Measurements from ENCODE around the gene POLR3B. TPM values are rescaled to one million over a fixed set of nuclear protein-coding genes. Genes with fewer than 3 reads are reported as not detected.

The POLR3B gene
- total and polyA plus RNA-seq, 5 experiments from 2014 or later, result 3.1 to 9.1 (median 6.2) TPM

DNA sequence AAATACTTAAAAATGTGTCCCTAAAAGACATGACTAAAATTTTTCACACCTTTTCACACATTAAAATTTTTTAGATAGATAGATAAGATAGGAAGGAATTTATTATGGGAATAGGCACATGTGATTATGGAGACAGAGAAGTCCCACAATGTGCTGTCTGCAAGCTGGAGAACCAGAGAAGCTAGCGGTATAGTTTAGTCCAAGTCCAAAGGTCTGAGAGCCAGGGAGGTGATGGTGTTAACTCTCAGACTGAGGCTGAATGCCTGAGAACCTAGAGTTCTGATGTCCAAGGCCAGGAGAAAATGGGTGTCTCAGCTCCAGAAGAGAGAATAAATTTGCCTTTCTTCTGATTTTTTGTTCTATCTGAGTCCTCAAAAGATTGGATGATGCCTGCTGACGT is 65.7 kb downstream of the POLR3B start:
- no peak overlapping the region for H3K27ac Mint-ChIP-seq
- H3K36me3 Mint-ChIP-seq, result peaks cover 0 to 53% (median 25%) of the 10 kb centered on the region in 3 donors
- H3K4me3 Mint-ChIP-seq, result no peak overlapping the region
- ATAC-seq (no peak), DNase-seq (no peak)
- no peaks in the 10 kb centered on the region for H3K9me3 Mint-ChIP-seq
- H3K27me3 Mint-ChIP-seq, result no peaks in the 10 kb centered on the region
- peaks cover 0 to 3% (median 0%) of the 10 kb centered on the region in 4 donors for H3K4me1 Mint-ChIP-seq
- POLR2A ChIA-PET, result no interaction called here

DNA sequence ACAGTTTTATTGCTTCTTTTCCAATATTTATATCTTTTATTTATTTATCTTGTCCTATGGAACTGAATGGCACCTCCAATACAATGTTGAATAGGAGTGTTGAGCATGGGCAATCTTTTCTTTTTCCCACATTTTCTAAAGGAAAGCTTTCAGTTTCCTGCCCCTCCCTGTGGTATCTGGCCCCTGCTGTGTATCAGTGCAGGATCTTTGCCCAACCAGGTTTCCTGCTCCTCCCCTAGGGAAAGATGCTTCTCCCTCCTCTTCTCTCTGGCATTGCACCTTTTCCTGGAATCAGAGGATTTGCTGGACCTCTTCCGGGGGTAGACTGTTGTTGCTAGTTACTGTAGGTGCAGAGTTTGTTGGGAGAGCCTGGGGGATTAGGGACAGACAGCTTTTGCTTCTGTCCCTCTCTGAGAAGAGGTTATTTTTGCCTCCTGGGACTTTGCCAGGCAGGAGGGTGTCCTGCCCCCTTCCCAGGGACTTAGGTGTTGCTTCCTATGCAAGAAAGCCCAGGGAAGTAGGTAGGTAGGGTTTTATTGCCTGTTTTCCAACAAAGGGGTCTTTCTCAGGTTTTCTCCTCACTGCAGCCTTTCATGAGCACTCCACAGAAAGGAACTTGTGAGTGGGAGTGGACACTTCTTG is 67.6 kb downstream of the POLR3B start:
- DNase-seq (no peak), ATAC-seq (no peak)
- Mint-ChIP-seq H3K36me3 (peaks cover 0 to 58% (median 32%) of the 10 kb centered on the region in 3 donors), H3K27me3 (no peaks in the 10 kb centered on the region), H3K4me3 (no peak overlapping the region), H3K4me1 (peaks cover 0 to 3% (median 0%) of the 10 kb centered on the region in 4 donors), H3K9me3 (no peaks in the 10 kb centered on the region), H3K27ac (no peak overlapping the region)
- POLR2A ChIA-PET, result no interaction called here

DNA sequence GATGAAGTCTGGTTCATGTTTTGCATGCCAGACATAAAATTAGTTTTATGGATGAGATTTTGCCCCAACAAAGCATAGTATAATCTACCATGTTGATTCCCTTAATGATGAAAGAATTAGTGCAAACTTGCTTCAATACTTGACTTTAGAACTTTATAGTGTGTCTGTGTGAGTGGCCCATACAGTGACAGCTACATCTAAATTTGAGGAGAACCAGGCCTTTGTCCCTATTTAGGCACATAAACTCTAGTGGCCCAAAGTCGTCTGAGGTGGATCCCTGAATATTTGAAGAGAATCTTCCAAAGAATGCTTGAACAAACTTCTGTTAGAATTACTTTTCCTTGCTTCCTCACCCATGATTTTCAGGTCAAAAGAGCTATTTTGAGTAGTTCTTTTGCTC is 70.4 kb downstream of the POLR3B start:
- no peaks in the 10 kb centered on the region for H3K27me3 Mint-ChIP-seq
- no peak overlapping the region for H3K4me3 Mint-ChIP-seq
- H3K9me3 Mint-ChIP-seq, result no peaks in the 10 kb centered on the region
- ATAC-seq, result no peak
- POLR2A ChIA-PET, result no interaction called here
- H3K36me3 Mint-ChIP-seq, result peaks cover 0 to 62% (median 18%) of the 10 kb centered on the region in 3 donors
- peak overlapping the region in 1 of 10 donors; percentile 30 for H3K27ac Mint-ChIP-seq
- no peak for DNase-seq
- peaks cover 0 to 3% (median 0%) of the 10 kb centered on the region in 4 donors for H3K4me1 Mint-ChIP-seq

DNA sequence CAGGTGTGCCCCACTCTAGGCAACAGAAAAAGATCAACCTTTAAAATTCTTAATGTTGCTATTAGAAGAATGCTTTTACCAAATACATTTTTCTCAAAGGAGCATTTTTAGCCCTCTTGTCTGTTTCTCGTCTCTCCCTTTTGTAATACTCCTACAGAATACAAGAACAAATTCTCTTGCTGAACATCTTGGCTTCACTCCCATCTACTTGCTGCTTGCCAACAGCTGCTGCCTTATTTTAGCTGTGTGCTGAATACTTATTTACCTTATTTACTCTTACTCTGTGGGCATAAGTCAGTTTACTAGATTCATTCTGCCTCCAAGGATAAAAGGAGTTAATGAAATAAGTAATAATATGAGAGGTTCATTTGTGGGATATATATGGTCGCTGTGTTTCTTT is 70.8 kb downstream of the POLR3B start:
- H3K27me3 Mint-ChIP-seq, result no peaks in the 10 kb centered on the region
- no peak overlapping the region for H3K4me3 Mint-ChIP-seq
- POLR2A ChIA-PET, result no interaction called here
- H3K36me3 Mint-ChIP-seq, result peaks cover 0 to 63% (median 17%) of the 10 kb centered on the region in 3 donors
- H3K4me1 Mint-ChIP-seq, result peaks cover 0 to 3% (median 0%) of the 10 kb centered on the region in 4 donors
- H3K27ac Mint-ChIP-seq, result no peak overlapping the region
- no peaks in the 10 kb centered on the region for H3K9me3 Mint-ChIP-seq
- no peak for ATAC-seq
- DNase-seq, result no peak

DNA sequence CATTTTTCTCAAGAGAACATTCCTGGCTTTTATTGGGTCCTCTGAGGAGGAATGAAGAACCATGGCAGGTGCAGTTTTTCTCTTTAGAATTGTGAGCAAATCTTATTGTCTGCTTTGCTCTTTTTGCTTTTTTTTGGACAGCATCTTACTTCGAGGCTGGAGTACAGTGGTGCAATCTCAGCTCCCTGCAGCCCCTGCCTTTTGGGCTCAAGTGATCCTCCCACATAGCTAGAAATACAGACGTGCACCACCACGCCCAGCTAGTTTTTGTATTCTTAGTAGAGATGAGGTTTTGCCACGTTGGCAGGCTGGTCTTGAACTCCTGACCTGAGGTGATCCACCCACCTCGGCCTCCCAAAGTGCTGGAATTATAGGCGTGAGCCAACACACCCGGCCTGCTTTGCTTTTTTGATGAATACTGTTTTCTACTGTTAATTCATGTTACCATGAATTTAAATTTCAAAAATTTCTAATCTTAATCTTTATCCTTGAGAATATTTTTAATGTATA is 71.5 kb downstream of the POLR3B start:
- DNase-seq (no peak), ATAC-seq (no peak)
- H3K9me3 Mint-ChIP-seq, result no peaks in the 10 kb centered on the region
- H3K4me3 Mint-ChIP-seq, result no peak overlapping the region
- peaks cover 0 to 3% (median 0%) of the 10 kb centered on the region in 4 donors for H3K4me1 Mint-ChIP-seq
- POLR2A ChIA-PET, result no interaction called here
- H3K27me3 Mint-ChIP-seq, result no peaks in the 10 kb centered on the region
- H3K27ac Mint-ChIP-seq, result no peak overlapping the region
- H3K36me3 Mint-ChIP-seq, result peaks cover 0 to 66% (median 20%) of the 10 kb centered on the region in 3 donors

DNA sequence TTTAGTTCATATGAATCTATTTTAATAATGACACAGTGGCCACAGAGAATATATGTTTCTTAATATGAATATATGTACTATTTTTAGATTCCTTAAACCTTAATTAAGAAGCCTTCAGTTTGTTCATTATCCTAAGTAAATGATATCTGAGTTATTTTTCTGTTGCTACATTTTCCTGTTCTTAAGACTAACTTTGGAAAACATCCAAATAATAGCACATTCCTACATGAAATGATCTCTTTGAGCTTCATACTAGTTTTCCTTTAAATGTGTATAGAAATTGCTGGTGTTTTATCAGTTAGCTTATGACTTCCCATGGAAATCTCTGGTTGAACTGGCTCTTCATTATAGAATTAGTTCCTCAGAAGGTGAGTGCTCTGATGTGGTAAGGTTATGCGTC is 72.1 kb downstream of the POLR3B start:
- POLR2A ChIA-PET, result no interaction called here
- DNase-seq (no peak), ATAC-seq (no peak)
- H3K4me1 Mint-ChIP-seq, result peaks cover 0 to 3% (median 0%) of the 10 kb centered on the region in 4 donors
- no peaks in the 10 kb centered on the region for H3K9me3 Mint-ChIP-seq
- H3K4me3 Mint-ChIP-seq, result no peak overlapping the region
- H3K36me3 Mint-ChIP-seq, result peaks cover 0 to 67% (median 22%) of the 10 kb centered on the region in 3 donors
- no peaks in the 10 kb centered on the region for H3K27me3 Mint-ChIP-seq
- no peak overlapping the region for H3K27ac Mint-ChIP-seq

DNA sequence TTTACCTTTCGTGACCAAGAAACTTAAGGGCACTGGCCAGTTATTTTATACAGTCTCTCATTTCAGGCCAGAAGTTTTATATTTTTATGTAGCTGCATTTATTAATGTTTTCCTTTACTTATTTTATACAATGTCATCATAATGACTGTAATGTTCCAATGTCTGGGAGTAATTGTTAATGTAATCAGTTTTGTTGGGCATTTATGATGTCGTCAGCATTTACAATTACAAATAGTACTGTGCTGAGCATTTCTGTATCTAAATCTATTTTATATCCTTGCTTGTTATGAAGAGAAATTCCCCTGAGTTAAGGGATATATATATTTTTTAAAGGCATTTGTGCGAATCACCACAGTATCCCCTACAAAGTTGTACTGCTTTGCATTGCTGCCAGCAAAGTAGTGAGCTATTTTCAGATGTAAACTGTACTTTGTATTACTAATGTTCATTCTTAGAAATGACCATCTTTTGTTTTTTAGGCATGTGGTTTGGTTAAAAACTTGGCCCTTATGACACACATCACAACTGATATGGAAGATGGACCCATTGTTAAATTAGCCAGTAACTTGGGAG is 74.4 kb downstream of the POLR3B start:
- H3K27ac Mint-ChIP-seq, result no peak overlapping the region
- H3K36me3 Mint-ChIP-seq, result peaks cover 0 to 86% (median 32%) of the 10 kb centered on the region in 3 donors
- ATAC-seq (no peak), DNase-seq (no peak)
- POLR2A ChIA-PET, result no interaction called here
- H3K4me3 Mint-ChIP-seq, result no peak overlapping the region
- no peaks in the 10 kb centered on the region for H3K27me3 Mint-ChIP-seq
- H3K9me3 Mint-ChIP-seq, result no peaks in the 10 kb centered on the region
- H3K4me1 Mint-ChIP-seq, result no peaks in the 10 kb centered on the region

DNA sequence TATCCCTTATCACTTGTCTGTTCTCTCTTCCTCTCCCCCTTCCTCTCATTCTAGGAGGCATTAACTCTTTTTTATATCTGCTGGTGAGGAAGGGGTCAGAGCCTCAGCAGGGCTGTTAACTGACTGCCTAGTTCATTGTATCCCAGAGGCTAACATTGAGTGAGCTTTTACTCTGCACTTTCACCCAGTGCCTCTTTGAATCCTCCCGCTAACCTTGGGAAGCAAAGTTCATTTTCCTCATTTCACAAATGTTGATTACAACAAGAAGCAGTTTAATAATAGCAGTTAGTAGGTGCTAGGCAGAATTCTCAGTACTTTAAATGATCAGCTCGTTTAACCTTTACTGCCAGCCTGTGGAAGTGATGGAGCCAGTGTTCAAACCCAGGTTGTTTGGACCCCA is 75.5 kb downstream of the POLR3B start:
- Mint-ChIP-seq H3K36me3 (peaks cover 0 to 86% (median 43%) of the 10 kb centered on the region in 3 donors), H3K4me3 (no peak overlapping the region), H3K27ac (peak overlapping the region in 1 of 10 donors; percentile 10), H3K27me3 (no peaks in the 10 kb centered on the region), H3K9me3 (no peaks in the 10 kb centered on the region), H3K4me1 (no peaks in the 10 kb centered on the region)
- ATAC-seq (no peak), DNase-seq (no peak)
- POLR2A ChIA-PET, result no interaction called here

DNA sequence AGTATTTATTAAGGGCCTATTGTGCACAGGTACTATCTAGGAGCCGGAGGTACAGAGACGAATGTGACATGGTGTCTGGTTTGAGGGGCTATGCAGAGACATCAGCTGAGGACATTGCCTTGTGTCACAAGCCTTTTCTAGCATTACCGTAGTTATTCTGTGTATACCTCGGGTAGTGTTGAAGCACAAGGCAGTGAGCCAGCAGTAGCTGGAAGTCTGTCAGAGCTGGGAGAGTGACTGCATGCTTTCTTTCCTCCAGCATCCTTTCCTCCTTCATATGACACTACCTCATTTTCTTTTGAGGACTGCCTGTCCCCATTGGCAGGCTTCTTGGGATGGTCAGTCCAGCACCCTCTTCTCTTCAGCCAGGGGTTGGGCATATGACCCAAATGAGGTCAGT is 77.0 kb downstream of the POLR3B start:
- Mint-ChIP-seq H3K27me3 (no peaks in the 10 kb centered on the region), H3K4me1 (no peaks in the 10 kb centered on the region), H3K27ac (no peak overlapping the region), H3K9me3 (no peaks in the 10 kb centered on the region), H3K4me3 (no peak overlapping the region), H3K36me3 (peaks cover 0 to 88% (median 43%) of the 10 kb centered on the region in 3 donors)
- POLR2A ChIA-PET, result no interaction called here
- ATAC-seq (no peak), DNase-seq (no peak)

DNA sequence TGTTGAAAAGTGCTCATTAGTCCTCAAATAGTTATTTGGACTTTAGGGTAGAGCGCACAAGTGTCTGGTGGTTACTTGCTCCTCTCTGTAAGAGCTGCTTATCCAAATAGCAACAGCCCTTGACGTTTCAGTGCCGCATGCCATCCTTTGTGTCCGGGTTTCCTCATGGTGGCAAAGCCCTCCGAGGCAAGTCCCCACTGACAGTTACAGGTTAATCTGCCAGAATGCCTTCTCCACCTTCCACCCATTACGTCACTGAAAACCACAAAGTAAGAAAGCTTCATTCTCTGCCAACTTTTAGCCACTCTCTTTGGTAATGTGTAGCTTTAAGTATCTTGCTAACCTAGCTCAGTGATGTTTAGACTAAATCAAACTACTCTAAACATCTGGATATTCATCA is 78.6 kb downstream of the POLR3B start:
- H3K4me1 Mint-ChIP-seq, result no peaks in the 10 kb centered on the region
- H3K27me3 Mint-ChIP-seq, result no peaks in the 10 kb centered on the region
- no peak for ATAC-seq
- H3K9me3 Mint-ChIP-seq, result no peaks in the 10 kb centered on the region
- H3K36me3 Mint-ChIP-seq, result peaks cover 9 to 84% (median 43%) of the 10 kb centered on the region in 3 donors
- POLR2A ChIA-PET, result no interaction called here
- no peak for DNase-seq
- no peak overlapping the region for H3K4me3 Mint-ChIP-seq
- H3K27ac Mint-ChIP-seq, result no peak overlapping the region

DNA sequence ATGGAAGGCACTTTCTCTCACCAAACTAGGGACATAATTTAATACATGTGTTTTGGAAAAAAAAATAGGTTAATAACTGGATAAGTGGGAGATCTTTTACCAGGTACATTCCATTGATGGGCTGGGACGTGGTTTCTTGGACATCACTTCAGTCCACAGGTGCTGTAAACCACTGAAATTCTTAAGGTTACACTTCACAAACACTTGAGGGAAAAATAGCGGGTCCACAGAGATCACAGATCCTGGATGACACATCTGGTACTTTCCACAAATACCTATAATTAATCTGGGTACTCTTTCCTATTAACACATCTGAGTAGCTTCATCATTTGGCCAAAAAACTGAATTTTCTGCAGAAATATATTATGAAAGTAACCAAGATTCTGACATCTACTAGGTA is 85.0 kb downstream of the POLR3B start:
- no peak overlapping the region for H3K4me3 Mint-ChIP-seq
- no peak for ATAC-seq
- H3K9me3 Mint-ChIP-seq, result no peaks in the 10 kb centered on the region
- peak overlapping the region in 3 of 10 donors; percentile 11 to 34 (median 18) for H3K27ac Mint-ChIP-seq
- peaks cover 10 to 70% (median 26%) of the 10 kb centered on the region in 3 donors for H3K36me3 Mint-ChIP-seq
- POLR2A ChIA-PET, result no interaction called here
- H3K27me3 Mint-ChIP-seq, result no peaks in the 10 kb centered on the region
- DNase-seq, result no peak
- no peaks in the 10 kb centered on the region for H3K4me1 Mint-ChIP-seq

DNA sequence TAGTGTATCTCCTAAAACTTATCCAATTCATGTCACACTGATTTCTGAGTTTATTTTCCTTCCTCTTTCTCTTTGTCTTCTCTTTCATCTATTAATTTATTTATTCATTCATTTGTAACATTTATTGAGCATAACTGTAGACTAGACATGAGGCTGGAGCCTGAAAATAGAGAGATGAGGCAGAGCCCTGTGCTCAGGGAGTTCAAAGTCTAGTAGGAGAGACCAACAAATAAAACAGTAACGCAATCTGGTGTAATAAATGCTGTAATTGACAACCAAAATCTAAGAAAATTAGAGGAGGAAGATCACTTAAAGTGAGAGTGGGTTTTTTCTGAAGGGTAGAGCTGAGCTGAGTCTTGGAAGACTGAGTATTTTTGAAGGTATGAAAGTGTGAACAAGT is 87.5 kb downstream of the POLR3B start:
- H3K4me1 Mint-ChIP-seq, result no peaks in the 10 kb centered on the region
- peak overlapping the region in 1 of 10 donors; percentile 62 for H3K27ac Mint-ChIP-seq
- no peaks in the 10 kb centered on the region for H3K27me3 Mint-ChIP-seq
- H3K4me3 Mint-ChIP-seq, result no peak overlapping the region
- POLR2A ChIA-PET, result no interaction called here
- no peak for ATAC-seq
- H3K9me3 Mint-ChIP-seq, result no peaks in the 10 kb centered on the region
- DNase-seq, result no peak
- peaks cover 13 to 65% (median 19%) of the 10 kb centered on the region in 3 donors for H3K36me3 Mint-ChIP-seq

DNA sequence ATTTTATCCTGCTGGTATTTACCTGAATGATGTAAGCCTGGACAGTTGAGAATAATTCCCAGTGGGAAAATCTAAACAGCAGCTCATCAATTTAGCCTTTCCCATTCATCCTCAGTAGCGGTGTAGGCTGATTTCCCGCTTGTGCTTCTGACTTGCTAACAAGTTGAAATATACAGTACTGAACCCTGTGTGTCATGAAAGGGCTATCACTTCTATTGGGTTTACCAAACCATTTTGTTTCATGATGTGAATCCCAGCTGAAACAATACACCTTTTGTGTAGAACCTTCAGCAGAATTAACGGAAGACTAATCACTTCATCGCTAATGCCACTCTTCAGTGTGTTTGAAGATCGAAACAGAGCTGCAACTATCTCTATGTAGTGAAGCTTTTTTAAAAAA is 88.4 kb downstream of the POLR3B start:
- no peak for DNase-seq

More for the DNA sequence above, 88.4 kb downstream of the POLR3B start:
- H3K36me3 Mint-ChIP-seq, result peaks cover 6 to 60% (median 13%) of the 10 kb centered on the region in 3 donors
- H3K4me1 Mint-ChIP-seq, result no peaks in the 10 kb centered on the region
- no peaks in the 10 kb centered on the region for H3K27me3 Mint-ChIP-seq
- ATAC-seq, result no peak
- POLR2A ChIA-PET, result no interaction called here
- no peak overlapping the region for H3K4me3 Mint-ChIP-seq
- no peak overlapping the region for H3K27ac Mint-ChIP-seq
- no peaks in the 10 kb centered on the region for H3K9me3 Mint-ChIP-seq
